Stimulated activated naive CD4-positive, alpha-beta T cell treated with Interleukin-2 at 50 U/mL for 16 hours (primary cell): ENCODE measurements around the gene TCF7.
A peak's percentile ranks its signal among the peaks of the same experiment; 100 is the strongest.
"Not testable (repeated sequence)": the region's sequence is repeated elsewhere in the genome, so short reads cannot be mapped to it uniquely, and the experiment has no call there.

Source experiments
- DNase-seq: peaks from one replicate; lab custom pipeline; 2025; lab: John Stamatoyannopoulos, UW

The TCF7 gene

GRCh38 chr5:134145041-134145757, 30.7 kb downstream of the TCF7 start:
- no peak for DNase-seq

DNA sequence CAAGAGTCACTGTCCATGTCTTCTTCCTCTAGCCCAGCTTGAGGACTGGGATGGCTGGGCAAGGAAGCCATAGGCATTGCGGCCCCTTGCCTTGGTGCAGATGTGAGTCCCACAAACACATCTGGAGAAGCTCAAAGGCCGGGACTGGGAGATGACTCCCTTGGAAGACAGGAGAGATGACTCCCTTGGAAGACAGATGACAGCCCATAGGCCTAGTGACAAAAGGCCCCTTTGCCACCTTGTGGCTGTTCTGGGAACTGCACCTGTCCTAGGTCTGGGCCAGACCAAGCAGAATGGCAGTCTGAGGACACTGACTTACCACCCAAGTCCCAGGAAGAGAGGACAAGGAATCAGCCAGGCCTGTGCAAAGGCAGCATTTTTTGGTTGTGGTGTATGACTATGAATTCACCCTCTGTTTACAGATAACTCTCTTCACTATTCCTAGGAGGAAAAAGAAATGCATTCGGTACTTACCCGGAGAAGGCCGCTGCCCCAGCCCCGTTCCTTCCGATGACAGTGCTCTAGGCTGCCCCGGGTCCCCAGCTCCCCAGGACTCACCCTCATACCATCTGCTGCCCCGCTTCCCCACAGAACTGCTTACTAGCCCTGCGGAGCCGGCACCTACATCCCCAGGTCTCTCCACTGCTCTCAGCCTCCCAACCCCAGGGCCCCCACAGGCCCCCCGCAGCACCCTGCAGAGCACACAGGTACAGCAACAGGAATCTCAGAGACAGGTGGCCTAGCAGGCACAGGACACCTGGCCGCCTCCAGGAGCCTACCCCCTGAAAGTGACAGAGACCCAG, 31.5 kb downstream of the TCF7 start:
- peak; percentile 74 for DNase-seq

DNA sequence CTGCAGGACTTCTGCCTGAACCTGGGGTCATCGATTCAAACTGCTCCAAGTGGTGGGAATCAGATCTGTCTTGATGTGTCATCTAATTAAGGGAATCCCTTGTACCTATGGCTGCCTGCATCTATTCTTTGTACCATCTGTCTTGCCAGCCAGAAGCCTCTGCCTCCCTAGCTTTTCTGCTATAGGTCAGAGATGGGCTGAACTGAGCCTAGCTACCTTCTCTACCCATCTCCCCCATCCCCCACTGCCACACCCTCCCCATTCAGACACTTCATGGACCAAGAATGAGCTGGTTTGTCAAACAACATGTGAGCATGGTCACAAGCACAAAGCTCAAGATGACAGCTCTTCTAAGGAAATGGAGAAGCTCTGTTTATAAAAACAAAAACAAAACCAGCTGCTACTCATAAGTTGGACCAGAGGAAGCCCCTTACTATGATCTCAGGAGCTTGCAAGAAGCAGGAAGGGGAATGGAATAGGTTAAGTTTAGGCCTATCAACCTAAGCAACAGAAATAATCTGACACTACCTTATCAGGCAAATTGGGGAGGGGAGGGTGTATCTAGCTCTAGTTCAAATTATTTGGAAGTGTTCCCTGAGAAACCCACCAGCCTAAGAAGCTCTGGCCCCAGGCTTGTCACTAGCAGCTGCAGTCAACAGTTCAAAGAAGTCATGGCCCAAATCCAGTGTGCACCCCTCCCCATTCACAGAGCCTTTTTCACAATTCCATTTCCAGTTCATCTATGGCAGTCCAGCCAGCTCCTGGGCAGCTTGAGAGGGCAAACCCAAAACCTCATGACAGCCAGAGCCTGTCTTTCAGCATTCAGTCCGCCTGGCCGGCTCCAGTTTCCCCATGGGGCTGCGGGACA, 32.4 kb downstream of the TCF7 start:
- DNase-seq = no peak

DNA sequence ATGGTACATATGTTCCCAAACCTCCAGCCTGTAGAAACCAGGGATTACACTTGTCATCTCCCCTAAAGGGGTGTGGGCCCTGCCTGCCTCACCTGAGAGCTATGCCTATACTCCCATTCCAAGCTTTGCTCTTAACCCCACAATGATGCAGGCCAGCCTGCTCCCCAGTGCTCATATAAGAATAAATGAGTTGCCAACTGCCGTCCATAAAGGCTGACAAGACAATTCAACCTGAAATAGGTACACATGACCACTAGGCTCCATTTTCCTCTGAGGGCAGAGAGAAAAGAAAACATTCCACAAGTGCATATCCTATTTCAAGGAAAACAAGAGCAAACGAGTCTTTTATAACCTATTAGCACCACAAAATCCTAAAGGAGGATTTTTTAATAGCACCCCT, 33.8 kb downstream of the TCF7 start:
- no peak for DNase-seq

DNA sequence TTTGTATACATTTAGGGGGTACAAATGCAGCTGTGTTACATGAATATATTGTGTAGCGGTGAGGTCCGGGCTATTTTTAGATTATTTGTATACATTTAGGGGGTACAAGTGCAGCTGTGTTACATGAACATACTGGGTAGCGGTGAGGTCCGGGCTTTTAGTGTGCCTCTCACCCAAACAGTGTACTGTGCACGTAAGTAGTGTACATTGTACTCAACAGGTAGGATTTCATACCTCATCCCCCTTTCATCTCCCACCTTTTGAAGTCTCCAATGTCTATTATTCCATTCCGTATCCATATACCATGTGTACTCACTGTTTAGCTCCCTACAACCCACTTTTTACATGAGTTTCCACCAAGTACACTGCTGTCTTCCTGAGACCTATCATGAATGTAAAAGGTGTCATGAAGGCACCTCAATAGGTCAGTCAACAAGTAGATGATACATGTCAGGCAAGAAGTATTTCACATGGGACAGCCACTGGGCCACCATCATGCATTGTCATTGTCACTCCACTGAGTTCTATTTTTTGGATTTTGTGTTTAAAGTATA, 34.6 kb downstream of the TCF7 start:
- no peak for DNase-seq

GRCh38 chr5:134149571-134150303, 35.3 kb downstream of the TCF7 start:
- no peak for DNase-seq

GRCh38 chr5:134151723-134152122, 37.2 kb downstream of the TCF7 start:
- no peak for DNase-seq

DNA sequence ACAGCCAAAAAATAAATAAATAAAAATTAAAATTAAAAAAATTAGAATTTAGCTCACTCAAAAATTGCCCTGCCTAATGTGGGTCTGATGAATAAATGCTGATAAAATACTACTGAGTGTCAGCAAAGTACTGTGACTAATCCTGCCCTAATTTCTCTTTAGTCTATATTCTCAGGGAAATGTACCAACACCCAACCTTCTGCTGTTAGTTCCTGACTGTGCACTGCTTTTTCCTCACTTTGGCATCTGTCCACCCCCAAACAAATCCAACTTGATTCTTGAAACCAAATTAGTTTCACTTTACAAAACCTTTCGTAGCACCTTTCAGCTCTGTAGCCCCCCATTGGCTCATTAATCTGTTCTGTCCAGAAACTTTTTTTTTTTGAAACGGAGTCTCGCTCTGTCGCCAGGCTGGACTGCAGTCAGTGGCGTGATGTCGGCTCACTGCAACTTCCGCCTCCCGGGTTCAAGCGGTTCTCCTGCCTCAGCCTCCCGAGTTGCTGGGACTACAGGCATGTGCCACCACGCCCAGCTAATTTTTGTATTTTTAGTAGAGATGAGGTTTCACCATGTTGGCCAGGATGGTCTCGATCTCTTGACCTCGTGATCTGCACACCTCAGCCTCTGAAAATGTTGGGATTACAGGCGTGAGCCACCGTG, 37.8 kb downstream of the TCF7 start:
- not testable (repeated sequence) for DNase-seq

DNA sequence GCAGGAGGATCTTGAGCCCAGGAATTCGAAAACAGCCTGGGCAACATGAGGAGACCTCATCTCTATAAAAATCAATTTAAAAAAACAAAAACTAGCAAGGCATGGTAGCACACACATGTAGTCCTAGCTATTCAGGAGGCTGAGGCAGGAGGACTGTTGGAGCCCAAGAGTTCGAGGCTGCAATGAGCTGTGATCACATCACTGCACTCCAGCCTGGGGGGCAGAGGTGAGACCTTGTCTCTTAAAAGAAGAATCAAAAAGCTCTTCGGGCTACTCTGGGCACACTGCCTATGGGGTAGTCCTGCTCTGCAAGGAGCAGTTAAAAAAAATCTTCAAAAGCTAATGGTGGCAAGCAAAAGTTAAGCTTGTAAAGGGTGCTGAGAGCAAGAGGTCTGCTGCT, 38.8 kb downstream of the TCF7 start:
- no peak for DNase-seq

DNA sequence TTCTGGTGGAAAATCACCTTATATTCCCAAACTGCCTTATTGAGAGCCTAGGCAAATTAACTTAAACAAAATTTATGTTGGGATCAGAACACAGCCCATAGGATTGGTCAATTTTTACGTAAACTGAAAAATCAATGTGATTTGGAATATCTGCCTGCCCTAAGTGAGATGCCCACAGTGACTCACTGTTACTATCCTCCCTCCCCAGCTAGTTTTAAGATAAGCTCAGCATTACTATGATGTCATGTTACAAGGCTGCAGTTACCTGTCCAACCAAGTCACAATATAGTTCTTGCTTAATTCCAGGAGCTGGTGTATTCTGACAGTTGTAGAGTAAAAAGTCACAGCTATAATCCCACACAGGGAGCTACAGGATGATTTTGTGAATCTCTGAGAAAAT, 39.2 kb downstream of the TCF7 start:
- no peak for DNase-seq

DNA sequence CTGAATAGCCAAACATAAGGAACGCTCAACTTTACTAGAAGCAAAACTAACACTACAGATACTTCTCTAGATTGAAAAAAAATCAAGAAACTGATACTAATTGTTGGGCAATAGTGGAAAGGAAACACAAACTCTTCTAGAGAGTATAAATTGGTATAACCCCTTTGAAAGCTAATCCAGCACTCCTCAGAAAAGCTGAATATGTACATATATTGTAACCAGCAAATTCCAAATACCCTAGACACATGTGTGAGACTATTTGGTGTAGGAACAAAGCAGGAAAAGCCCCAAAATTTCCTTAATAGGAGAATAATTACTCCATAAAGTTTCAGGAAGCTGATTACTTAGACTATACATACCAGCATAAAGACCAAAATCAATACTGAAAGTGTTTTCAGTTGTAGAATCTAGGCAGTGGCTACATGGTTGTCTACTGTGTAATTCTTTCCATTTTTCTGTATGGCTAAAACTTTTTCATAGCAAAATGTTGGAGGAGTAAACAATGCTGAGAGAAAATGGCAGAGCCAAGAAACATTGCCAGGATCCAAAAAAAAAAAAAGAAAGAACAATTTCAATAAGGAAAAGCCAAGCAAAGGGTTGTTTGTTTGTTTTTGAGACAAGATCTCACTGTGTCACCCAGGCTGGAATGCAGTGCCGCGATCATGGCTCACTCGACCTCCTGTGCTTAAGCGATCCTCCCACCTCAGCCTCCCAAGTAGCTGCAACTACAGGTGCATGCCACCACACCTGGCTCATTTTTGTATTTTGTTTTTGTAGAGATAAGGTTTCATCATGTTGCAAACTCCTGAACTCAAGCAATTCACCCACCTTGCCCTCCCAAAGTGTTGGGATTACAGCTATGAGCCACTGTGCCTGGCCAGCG, 47.3 kb downstream of the TCF7 start:
- no peak for DNase-seq

DNA sequence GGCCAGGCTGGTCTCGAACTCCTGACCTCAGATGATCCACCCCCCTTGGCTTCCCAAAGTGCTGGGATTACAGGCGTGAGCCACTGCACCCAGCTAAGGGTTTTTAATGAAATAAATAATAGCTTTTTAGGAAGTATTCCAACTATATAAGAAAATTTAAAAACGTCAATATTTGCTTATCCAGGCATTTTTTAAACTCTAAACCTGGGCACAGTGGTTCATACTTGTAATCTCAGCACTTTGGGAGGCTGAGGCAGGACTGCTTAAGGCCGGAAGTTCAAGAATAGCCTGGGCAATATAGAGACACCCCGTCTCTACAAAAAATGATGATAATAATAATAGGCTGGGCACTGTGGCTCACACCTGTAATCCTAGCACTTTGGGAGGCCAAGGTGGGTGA, 48.1 kb downstream of the TCF7 start:
- no peak for DNase-seq

DNA sequence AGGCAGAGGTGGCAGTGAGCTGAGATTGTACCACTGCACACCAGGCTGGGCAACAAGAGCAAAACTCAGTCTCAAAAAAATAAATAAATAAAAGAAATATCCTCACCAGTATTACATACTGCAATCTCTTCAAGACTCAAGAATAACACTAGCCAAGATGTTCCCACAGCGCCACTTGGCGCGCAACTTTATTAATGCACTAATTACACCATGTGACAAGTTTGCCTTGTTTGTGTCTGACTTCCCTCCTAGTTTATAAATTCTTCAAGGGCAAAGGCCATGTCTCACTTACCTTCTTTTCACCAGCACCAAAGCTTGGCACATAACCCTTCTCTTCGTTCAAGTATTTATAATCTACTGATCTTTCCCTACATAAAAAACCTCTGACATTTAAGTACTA, 57.5 kb downstream of the TCF7 start:
- DNase-seq = no peak

DNA sequence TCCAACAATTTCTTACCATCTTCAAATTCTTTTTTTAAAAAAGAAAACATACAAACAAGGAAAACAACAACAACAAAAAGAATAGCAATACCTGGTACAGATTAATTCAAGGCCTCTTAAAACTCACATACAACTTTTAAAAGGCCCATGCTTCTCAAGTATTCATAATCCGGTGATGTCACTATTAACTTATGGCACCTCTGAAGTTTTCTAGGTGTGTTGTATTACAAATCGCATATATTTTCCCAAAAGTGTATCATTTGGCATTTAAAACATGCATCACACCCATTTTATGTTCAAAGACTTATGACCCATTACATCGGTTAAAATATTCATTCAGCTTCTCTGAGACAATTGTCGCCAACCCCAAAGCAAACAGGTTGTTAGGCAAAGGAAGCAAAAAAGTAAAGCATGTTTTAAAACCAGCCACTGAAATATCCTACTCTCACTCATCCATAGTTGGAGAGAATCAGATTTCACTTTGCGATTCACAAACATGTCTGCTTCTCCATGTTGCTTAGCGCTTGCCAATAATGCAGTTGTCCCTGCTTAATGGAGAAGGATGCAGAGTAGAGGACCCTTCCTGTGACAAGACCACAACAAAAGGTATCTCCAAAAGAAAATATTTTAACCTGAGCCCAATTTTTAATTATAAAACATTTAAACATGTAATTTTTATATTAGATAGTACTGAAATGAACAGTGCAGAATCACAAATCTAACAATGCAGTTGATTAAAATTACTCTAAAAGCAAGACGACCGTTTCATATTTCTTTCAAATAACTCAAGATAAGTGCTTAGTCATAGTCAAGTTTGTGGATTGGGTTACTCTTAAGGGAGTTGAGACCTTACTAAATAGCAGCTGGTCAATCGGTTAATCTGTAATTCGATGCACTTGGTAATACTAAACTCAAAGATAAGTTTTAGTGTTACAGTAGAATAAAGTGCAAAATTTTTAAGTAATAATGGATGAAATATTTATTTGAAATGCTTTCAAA, 60.7 kb downstream of the TCF7 start:
- DNase-seq = no peak

GRCh38 chr5:134175921-134176510, 61.5 kb downstream of the TCF7 start:
- peak; percentile 59 for DNase-seq

DNA sequence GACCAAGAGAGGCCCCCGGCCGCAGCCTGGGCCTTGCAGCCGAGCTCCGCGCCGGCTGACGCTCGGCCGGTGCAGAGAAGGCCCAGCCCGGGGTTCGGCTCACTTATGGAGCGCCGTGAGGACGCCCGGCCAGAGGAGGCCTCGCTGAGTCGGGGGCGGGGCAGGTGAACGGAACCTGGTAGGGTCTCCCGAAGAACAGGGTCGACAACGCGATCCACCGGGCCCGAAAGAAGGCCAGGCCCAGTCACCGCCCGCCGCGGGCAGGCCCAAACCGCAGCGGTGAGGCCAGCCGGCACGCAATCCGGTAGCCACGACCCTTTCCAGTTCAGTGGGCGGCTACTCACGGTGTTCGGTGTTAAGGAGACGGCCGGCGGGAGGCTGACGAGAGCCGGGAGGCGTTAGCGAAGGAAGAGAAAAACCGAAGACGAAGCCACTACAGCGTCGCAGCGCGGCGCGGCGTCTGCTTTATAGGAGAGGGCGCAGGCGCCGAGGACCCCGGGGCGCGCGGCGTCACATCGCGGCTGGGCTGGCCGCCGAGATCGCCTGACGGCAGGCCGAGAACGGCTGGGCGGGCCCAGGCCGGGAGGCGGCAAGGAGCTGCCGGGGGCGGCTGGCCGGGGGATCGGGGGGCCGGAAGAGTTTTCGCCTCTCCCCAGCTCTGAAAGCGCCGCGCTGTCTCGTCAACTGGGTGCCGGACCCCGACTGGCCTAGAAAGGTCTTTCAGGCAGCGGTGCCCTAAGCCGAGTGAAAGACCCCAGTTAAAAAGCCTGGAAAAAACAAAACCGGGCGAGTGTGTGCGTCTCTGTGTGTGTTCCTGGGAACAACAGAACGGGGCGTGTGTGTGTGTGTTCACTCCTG, 62.3 kb downstream of the TCF7 start, which contains the start of gene SKP1:
SKP1 (minus strand) TSS at position 440 of the 858 bp plus-strand sequence. CDS start 2,928 bp downstream, outside the sequence.
- peak; percentile 81 for DNase-seq
